ENCODE results near the gene TAF5L.

The TAF5L gene

GRCh38 chr1:229625915-229626831 lies at the start of gene TAF5L, which contains the start of gene URB2:
Gene TAF5L (minus strand): TSS chr1:229626122. CDS start chr1:229614482, 11,640 bp downstream.
Gene URB2 (plus strand): TSS chr1:229626247. CDS start chr1:229627634, 1,387 bp downstream.
- peak; percentile 93 for DNase-seq

DNA sequence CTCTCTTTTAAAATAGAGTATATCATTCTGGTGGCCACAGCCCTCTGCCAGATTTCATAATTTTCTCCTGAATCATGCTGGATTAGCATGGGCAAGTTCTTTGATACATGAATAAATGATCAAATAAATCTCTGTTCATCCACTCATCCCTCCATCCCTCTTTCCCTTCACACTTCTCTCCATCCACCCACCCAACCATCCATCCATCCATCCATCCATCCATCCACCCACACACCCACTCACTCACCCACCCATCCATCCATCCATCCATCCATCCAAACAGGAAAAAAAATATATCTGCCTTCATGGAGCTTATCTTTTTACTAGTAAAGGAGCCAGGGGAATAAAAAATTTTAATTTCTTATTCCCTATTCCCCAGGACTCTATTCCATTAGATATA lies 49.5 kb upstream of the TAF5L start:
- no peak for DNase-seq

- no peak for DNase-seq
Observed at GRCh38 chr1:229674042-229674441, 48.1 kb upstream of the TAF5L start.

- no peak for DNase-seq
Observed at GRCh38 chr1:229672246-229672645, 46.3 kb upstream of the TAF5L start.

- no peak for DNase-seq
Observed at GRCh38 chr1:229671310-229671709, 45.4 kb upstream of the TAF5L start.

DNA sequence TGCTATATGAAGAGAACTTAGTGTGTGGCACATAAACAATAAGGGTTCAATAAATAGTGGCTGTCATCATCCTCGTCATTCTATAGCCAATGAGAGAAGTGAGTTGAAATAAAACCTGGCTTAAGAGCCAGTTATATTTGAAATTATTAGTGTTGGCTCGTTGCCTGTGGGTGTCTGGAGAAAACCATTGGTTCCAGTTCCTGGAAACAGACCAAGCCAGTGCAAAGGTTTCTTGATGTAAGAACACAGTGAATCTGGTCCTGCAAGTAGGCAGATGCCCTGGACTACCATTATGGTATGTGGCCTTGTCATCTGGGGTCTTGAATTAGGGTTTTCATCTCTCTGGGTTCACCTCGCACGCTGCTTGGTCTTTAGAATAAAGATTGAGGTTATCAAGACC lies 43.4 kb upstream of the TAF5L start:
- no peak for DNase-seq

DNA sequence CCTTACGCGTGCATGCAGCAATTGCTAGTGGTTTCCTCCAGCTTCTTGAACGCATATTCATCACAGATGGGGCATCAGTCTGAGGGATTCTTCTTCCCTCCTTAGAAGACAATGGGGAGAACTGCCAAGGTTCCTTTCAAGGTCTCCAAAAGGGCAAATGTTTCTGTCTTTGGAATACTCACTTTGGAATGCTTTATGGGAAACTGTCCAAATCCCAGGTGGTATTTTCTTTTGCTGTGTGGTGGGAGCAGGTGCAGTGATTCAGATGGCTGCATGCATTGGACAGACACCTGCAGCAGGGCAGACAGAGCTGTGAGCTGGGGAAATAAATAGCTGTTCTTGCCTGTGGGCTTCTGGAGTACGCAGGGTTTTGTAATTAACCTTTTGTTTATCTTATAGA lies 40.7 kb upstream of the TAF5L start:
- peak; percentile 9 for DNase-seq

DNA sequence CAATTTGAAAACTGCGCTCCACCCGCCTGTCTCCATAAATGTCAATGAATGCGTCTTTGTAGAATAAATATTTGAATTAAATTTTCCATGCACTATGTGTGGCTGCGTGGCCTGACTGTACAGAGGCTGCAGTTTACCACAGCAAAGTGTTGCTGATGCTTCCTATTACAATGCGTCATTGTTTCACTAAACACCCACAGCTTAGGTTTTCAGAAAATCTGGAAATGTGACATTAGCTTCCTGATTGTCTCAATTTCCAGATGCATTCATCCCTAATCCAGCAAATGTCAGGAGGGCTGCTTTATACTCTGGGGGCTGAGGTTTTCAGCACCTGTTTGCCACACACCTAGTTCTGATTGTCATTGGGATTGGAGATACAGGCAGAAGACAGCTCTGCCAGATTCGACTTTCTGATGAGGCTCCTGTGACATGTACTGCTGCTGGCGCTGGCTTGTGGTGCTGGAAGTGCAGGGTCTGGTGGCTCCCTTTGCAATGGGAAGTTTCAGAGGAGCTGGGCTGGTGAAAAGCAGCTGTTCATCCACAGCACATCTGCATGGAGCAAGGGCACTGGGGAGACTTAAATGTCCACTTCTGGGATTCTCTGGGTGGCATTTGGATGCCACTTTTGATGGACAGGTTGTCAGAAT lies 40.1 kb upstream of the TAF5L start:
- no peak for DNase-seq

DNA sequence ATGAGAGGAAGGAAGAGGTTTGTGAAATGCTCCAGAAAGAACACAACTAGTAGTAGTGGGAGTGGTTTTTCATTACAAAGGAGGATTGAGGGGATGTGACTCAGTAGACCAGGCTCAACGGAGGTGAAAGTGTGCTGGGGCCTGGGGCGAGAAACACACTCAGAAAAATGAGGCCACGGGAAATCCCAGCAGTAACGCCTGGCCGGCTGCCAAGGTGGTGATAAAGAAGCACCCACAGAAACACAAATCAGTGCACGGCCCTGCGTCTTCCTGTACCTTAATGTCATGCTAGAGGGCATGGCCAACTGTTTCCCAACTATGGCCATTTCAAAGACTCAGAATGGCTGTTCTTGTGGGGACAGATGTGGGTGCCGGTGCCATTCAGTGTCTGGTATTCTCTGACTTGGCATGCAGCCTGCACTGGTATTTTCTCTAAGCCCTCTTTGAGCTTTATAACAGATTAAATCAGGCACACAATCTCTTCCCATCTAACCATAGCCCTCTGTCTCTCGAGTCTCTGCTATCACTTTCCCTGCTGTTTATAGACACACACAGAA lies 38.3 kb upstream of the TAF5L start:
- DNase-seq, result peak; percentile 18

DNA sequence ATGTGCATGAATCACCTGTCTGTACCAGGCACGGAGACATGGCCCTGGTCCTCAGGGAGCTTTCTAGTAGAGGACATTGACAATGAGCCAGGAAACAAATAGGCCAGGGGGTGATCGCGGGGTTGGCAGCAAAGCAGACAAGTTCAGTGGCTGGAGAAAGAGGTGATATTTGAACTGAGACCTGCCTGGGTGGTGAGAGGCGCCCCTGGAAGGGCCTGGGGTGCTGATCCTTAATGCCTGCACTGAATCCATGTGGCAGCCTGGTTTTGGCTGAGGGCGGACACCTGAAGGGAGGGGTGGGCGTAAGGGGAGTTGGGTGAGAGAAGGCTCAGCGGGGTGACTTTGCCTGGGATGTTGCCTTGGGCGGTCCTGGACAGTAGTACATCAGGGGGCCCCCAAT lies 36.0 kb upstream of the TAF5L start:
- DNase-seq, result no peak

DNA sequence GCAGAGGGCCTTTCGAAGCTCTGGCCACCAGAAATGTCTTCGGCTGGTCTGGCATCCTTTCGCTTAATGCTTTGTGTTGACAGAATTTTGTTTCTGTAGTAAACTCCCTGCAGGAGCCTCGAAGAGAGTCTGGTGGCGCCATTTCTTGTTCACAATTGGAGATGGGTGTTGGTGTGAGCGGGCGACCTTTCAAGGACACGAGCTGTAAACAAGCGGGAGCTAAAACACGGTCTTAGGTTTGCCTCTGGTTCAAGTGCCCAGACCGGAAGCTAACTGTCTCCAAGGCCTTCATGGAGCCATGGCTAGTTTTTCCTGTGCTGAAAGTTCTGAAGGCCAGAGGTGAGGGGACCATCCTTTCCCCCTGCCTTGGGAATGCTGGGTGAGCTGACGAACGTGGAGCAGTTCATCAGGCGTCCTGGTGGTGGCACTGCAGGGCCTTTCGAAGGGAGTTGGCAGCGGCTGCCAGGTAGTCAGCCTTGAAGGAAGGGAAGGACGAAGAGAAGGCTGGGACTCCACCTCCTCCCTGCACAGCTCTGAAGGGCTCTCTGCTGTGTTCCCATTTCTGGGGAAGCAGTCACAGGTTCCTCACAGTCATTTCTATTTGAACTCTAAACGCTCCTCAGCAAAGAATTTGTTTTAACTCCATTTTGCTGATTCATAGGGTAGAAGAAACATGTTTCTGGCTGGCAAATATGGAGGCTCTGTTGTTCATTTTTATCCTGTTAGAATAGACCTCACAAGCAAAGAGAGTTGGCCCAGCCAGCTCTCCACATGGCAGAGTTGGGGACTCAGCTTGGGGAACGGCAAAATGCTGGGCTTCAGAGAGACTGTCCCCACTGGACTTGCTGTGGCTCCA lies 35.3 kb upstream of the TAF5L start:
- peak; percentile 92 for DNase-seq

- no peak for DNase-seq
Observed at GRCh38 chr1:229657993-229658755, 32.3 kb upstream of the TAF5L start.

DNA sequence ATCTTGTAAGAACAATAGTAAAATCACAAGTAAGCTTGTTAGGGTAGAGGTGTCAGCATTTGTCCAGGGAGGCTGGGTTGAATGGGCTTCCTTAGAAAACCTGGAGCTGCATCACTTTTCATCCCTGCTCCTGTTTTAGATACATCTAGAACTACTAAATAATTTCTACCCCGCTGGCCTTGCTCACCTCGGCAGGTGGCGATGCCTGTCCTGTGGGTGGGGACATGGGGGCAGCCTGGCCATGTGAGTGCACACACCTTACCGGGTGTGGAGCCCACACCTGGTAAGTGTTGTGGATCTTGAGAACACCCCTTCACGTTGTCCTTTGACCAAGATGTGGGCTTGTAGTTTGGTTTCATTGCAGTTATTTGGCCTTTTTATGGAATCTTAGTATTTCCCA lies 29.9 kb upstream of the TAF5L start:
- DNase-seq, result no peak

- DNase-seq, result no peak
Observed at GRCh38 chr1:229653420-229653819, 27.5 kb upstream of the TAF5L start.

DNA sequence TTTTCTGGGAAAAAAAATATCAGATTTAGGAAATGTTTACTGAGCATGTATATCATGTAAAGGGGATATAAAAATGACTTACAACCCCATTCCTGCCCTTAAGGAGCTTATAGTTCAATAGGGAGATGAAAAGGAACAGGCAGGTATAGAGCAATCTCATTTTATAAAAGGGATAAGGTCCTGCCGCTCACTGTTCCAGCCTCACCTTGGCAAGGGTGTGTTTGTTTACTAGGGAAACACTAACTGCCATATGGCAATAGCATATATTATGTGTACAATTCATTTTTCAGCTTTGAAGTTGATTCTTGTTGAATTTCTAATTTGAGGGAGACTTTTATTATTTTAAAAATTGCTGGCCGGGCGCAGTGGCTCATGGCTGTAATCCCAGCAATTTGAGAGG lies 25.6 kb upstream of the TAF5L start:
- DNase-seq, result no peak

- DNase-seq, result no peak
Observed at GRCh38 chr1:229650045-229650444, 24.1 kb upstream of the TAF5L start.

DNA sequence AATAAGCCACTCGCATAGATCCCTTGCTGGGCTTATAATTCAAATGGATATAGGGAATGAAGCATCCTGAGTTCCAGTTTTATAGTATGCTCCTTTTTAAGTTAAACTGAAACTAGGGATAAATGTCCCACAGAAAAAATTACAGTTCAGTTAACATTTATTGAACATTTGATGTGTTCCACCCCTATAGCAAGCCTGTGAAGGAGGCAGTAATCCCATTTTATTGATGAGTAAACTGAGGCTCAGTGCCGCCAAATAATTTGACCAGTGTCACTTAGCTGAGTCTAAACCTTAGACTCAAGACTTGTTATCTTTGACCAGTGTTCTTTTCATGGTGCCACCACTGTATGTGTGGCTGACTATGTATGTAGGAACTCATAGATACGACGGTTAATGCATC lies 22.5 kb upstream of the TAF5L start:
- no peak for DNase-seq

- DNase-seq, result peak; percentile 70
Observed at GRCh38 chr1:229645324-229645993, 19.5 kb upstream of the TAF5L start.

DNA sequence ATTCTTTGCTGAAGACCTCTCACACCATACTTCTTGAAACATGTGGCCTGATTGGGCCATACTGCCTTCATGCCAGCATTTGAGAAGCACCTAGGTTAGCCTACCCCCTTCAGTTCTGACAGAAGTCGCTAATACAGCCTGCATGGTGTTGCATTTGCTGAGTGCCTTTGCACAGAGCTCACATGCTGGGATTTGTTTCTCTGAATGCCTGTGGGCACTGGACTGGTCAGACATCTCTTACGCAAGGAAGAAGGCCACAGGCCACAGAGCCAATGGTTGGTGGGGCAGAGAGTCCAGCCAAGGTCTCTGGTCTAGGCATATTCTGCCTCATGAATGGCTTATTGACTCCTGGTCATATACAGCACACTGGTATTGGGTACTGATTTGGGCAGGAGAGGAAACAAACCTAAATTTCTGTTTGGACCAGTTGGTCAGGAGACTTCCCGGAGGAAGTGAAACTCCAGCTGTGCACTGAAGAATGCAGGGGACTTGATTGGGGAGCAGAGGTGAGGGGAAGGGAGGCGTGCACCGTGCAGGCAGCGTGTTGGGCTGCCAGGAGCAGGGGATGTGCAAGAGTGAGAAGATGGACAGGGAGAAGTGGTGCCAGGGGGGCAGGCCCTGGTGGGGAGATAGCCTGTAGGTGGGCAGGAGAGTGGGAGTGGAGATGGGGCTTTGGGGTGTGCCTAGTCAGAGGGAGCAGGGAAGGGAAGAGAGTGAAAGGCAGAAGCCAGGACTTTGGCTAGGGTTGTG lies 18.2 kb upstream of the TAF5L start:
- no peak for DNase-seq

DNA sequence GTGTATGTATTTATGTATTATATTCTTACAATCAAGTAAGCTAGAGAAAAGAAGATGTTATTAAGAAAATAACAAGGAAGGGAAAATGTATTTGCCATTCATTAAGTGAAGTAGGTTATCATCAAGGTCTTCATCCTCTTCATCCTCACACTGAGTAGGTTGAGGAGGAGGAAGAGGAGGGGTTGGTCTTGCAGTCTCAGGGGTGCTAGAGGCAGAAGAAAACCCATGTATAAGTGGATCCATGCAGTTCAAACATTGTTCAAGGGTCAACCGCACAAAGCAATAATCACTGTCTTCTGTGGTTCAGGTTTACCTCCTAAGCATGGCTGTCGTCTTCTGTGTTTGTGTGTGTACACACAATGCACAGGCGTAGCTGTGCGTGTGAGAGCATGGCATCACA lies 17.0 kb upstream of the TAF5L start:
- DNase-seq, result no peak

- DNase-seq, result no peak
Observed at GRCh38 chr1:229642376-229642775, 16.5 kb upstream of the TAF5L start.

Measured in eye (tissue), 1 donor.